Medulla oblongata (tissue), 1 donor: Measurements from ENCODE around the gene DLX5.

Experiments used
- DNase-seq: peaks from one replicate; pipeline ENCODE4 v3.0.0-alpha.2; 2015; ENCODE audit errors: extremely low spot score

Gene DLX5

GRCh38 chr7:96991546-96992191 lies 33.0 kb downstream of the DLX5 start:
- no peak for DNase-seq

- DNase-seq: no peak
Measured at GRCh38 chr7:96989859-96990317, 34.7 kb downstream of the DLX5 start.

DNA sequence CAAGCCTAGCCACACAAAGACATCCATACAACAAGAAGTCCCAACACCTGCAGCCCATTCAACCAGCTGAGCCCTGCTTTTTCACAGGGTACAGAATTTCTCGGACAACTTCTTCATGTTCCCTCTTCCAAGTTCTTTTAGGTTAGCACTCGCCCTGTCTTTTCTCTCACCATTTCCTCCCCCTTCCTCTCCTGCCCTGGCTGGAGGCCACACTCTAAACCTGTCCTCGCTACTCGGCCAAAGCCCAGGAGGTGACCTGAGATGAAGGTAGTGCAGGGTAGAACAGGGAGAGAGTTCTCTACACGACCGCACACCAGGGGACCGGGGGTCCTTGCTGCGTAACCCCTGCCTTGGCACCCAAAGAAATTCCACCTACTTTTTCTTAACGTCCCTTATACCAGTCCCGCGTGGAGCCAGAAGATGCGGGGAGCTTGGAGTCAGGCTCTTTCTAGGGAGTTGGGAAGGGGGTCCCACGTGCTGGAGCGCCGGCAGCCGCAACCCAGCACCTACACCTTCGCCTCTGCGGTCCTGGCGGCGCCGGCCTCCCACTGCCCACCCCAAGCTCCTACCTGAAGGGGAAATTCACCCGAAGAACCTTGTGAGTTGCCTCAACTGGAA lies 35.3 kb downstream of the DLX5 start:
- DNase-seq: no peak

GRCh38 chr7:96987719-96988118 lies 36.9 kb downstream of the DLX5 start:
- no peak for DNase-seq

- no peak for DNase-seq
Measured at GRCh38 chr7:96986901-96987300, 37.7 kb downstream of the DLX5 start.

DNA sequence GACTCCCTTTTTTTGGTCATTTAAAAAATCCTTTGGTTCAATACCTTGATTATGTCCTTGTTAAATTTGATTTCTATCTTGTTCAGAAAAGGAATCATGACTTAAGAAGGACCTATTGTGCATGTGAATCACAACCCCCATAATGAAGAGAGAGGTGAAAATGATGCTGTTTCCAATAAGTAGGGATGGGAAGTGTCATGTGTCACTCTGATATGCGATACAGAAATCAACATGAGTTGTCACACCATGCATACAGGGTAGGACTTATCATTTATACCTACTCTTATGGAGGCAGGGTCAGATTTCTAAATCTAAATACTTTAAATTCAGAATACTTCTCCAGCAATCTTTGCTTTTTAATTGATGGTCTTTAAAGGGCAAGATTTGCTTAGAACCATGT lies 38.6 kb downstream of the DLX5 start:
- DNase-seq: no peak

- no peak for DNase-seq
Measured at GRCh38 chr7:96982586-96982985, 42.0 kb downstream of the DLX5 start.

DNA sequence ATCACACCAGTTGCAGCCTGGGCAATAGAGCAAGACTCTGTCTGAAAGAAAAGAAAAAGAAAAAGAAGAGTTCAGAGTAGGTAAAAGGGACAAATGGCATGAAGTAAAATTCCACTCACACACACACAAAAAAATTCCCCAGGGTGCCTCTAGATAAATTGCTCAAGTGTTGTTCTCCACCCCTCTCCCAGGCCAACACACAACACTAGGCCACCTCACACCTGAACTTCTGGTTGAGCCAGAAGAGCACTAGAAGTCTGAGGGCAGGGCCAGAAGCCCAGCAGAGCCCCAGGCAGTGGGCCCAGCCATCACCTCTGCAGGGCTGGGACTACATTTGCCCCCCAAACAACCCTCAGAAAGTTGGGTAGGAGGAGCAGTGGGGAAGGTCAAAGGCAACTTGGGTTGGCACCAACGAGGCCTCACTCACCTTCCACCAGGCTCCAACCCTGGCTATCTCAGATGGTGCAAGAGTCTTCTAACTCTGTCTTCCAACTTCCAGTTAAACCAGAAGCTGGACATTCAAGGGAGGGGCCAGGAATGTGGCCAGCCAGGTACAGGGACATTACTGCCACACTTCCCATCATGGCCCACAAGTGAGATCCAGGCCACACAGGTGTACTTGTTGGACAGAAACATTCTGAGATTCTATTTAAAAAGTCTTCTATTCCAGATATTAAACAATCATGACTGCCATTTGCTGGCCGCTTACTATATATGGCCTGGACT lies 44.9 kb downstream of the DLX5 start:
- DNase-seq: no peak

- DNase-seq: no peak
Measured at GRCh38 chr7:96977445-96977844, 47.2 kb downstream of the DLX5 start.

DNA sequence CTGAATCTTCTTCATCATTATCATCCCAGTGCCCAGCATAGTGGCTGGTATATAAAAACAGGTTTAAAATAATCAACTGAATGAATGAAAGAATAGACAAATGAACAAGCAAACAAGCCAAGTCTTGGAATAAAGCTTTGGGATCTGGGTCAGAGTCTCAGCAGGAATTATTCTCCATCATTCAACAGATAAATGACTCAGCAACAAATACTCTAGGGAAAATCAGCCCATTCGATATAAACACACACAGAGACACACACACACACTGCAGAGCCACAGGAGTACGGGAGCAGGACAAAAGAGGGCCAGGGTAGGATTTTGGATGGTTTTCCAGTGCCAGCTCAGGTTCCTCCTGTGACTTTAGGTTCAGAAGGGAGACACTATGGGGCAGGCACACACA lies 48.5 kb downstream of the DLX5 start:
- DNase-seq: no peak

- DNase-seq: no peak
Measured at GRCh38 chr7:96973986-96974385, 50.6 kb downstream of the DLX5 start.

GRCh38 chr7:96970739-96971138 lies 53.9 kb downstream of the DLX5 start:
- DNase-seq: no peak
